ENCODE measurements around the gene CCNF.

GRCh38 chr16:2494616-2495015 is 65.4 kb downstream of the CCNF start:
- TF ChIP-seq REST (IDR thresholded peaks at IDR 0.05; ENCODE audit: low read depth) (no peak), CREB1 (IDR thresholded peaks at IDR 0.05; ENCODE audit: low read depth) (no peak), MAX (IDR thresholded peaks at IDR 0.05) (no peak), TAF1 (IDR thresholded peaks at IDR 0.05; ENCODE audit: low read depth) (no peak), TEAD4 (IDR thresholded peaks at IDR 0.05) (no peak), EP300 (IDR thresholded peaks at IDR 0.05; ENCODE audit: borderline replicate concordance) (no peak), USF1 (IDR thresholded peaks at IDR 0.05) (no peak), YY1 (IDR thresholded peaks at IDR 0.05; ENCODE audit: low read depth) (no peak)
